ENCODE data around the gene CD47. TPM values are rescaled to one million over a fixed set of nuclear protein-coding genes. Genes with fewer than 3 reads are reported as not detected.

CD47 gene
- total and polyA plus RNA-seq, 10 of the 15 experiments (the other 5 are each of a cell fraction or from before 2014, with no cell fraction given), result 22.9 to 175 (median 81.1) TPM

GRCh38 chr3:108054935-108055334 is 35.9 kb downstream of the CD47 start:
- ChIA-PET RAD21 (ENCODE audit: unreplicated experiment) (no interaction called here), CTCF (no interaction called here), POLR2A (no interaction called here), SMC1A (ENCODE audit: uncharacterized antibody, unreplicated experiment) (interaction anchor here (0.7 kb wide), 1 partner anchor 76 kb away, joined by 3 read pairs; no protein-coding TSS in a partner anchor)
- ATAC-seq, result no peak
- no peaks in the 10 kb centered on the region for H3K9me3 ChIP-seq (replicated peaks; ENCODE audit: control insufficient read depth, insufficient read depth, low read length)
- no peaks in the 10 kb centered on the region for H3K27me3 ChIP-seq (replicated peaks in 1 of 2; ENCODE audit: control insufficient read depth in 2 of 2, insufficient read depth in 2 of 2, low read length in 1 of 2)
- no peak for FAIRE-seq
- WGBS (ENCODE audit: insufficient coverage, insufficient replicate concordance, low lambda C conversion rate, missing lambda C conversion rate), result 72% methylated on average over 2 of the region's 2 CpGs
- H4K20me1 ChIP-seq (ENCODE audit: control insufficient read depth, insufficient read depth), result no peaks in the 10 kb centered on the region
- no peak overlapping the region for H2AFZ ChIP-seq (ENCODE audit: control insufficient read depth, low read depth, low read length)
- TSS peak; percentile 17 for BruUV-seq (replicated peaks)
- H3K4me3 ChIP-seq, result no peak overlapping the region
- H3K4me1 ChIP-seq (ENCODE audit: control insufficient read depth, insufficient read depth, low read length), result peaks cover 4% of the 10 kb centered on the region
- in situ Hi-C loops (cut with MboI) (no loop called here), intact Hi-C loops (cut with micrococcal nuclease; ENCODE audit: unreplicated experiment) (no loop called here)
- no peak overlapping the region for H3K27ac ChIP-seq (ENCODE audit: control insufficient read depth, insufficient read depth)
- no peak overlapping the region for H3K4me2 ChIP-seq (ENCODE audit: control insufficient read depth, insufficient read depth)
- peaks cover 2% of the 10 kb centered on the region for H3K79me2 ChIP-seq (ENCODE audit: control insufficient read depth, insufficient read depth, low read length)
- no peak overlapping the region for H3K9ac ChIP-seq (ENCODE audit: control insufficient read depth, insufficient read depth, low read length)
- H3K36me3 ChIP-seq (ENCODE audit: control insufficient read depth in 2 of 2, insufficient read depth in 2 of 2, low read length in 1 of 2), result peaks cover 4 to 35% of the 10 kb centered on the region in 2 experiments; a peak in 3 of 4 replicates
- no peak for DNase-seq (ENCODE audit: low read depth, low spot score)
- no peak for TF ChIP-seq SREBF1 (IDR thresholded peaks at IDR 0.05; ENCODE audit: low read length)
- no peak for TF ChIP-seq JUND (IDR thresholded peaks at IDR 0.05; ENCODE audit: low read depth, low read length)
- TF ChIP-seq, protein P1, sequence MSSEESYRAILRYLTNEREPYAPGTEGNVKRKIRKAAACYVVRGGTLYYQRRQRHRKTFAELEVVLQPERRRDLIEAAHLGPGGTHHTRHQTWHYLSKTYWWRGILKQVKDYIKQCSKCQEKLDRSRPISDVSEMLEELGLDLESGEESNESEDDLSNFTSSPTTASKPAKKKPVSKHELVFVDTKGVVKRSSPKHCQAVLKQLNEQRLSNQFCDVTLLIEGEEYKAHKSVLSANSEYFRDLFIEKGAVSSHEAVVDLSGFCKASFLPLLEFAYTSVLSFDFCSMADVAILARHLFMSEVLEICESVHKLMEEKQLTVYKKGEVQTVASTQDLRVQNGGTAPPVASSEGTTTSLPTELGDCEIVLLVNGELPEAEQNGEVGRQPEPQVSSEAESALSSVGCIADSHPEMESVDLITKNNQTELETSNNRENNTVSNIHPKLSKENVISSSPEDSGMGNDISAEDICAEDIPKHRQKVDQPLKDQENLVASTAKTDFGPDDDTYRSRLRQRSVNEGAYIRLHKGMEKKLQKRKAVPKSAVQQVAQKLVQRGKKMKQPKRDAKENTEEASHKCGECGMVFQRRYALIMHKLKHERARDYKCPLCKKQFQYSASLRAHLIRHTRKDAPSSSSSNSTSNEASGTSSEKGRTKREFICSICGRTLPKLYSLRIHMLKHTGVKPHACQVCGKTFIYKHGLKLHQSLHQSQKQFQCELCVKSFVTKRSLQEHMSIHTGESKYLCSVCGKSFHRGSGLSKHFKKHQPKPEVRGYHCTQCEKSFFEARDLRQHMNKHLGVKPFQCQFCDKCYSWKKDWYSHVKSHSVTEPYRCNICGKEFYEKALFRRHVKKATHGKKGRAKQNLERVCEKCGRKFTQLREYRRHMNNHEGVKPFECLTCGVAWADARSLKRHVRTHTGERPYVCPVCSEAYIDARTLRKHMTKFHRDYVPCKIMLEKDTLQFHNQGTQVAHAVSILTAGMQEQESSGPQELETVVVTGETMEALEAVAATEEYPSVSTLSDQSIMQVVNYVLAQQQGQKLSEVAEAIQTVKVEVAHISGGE (CRISPR knock-in tag; IDR thresholded peaks at IDR 0.05), result no peak
- TF ChIP-seq SP1 (IDR thresholded peaks at IDR 0.05; ENCODE audit: low read depth, low read length), result no peak
- TF ChIP-seq ZNF687 (IDR thresholded peaks at IDR 0.05), result no peak
- no peak for TF ChIP-seq HDGF (IDR thresholded peaks at IDR 0.05)
- no peak for TF ChIP-seq CTCF (IDR thresholded peaks at IDR 0.05 in 2 of 3, conservative IDR thresholded peaks at IDR 0.05 in 1 of 3; ENCODE audit: control insufficient read depth in 2 of 3, extremely low read depth in 1 of 3, insufficient read depth in 1 of 3, low read depth in 3 of 3, low read length in 3 of 3)
- TF ChIP-seq, protein P2, sequence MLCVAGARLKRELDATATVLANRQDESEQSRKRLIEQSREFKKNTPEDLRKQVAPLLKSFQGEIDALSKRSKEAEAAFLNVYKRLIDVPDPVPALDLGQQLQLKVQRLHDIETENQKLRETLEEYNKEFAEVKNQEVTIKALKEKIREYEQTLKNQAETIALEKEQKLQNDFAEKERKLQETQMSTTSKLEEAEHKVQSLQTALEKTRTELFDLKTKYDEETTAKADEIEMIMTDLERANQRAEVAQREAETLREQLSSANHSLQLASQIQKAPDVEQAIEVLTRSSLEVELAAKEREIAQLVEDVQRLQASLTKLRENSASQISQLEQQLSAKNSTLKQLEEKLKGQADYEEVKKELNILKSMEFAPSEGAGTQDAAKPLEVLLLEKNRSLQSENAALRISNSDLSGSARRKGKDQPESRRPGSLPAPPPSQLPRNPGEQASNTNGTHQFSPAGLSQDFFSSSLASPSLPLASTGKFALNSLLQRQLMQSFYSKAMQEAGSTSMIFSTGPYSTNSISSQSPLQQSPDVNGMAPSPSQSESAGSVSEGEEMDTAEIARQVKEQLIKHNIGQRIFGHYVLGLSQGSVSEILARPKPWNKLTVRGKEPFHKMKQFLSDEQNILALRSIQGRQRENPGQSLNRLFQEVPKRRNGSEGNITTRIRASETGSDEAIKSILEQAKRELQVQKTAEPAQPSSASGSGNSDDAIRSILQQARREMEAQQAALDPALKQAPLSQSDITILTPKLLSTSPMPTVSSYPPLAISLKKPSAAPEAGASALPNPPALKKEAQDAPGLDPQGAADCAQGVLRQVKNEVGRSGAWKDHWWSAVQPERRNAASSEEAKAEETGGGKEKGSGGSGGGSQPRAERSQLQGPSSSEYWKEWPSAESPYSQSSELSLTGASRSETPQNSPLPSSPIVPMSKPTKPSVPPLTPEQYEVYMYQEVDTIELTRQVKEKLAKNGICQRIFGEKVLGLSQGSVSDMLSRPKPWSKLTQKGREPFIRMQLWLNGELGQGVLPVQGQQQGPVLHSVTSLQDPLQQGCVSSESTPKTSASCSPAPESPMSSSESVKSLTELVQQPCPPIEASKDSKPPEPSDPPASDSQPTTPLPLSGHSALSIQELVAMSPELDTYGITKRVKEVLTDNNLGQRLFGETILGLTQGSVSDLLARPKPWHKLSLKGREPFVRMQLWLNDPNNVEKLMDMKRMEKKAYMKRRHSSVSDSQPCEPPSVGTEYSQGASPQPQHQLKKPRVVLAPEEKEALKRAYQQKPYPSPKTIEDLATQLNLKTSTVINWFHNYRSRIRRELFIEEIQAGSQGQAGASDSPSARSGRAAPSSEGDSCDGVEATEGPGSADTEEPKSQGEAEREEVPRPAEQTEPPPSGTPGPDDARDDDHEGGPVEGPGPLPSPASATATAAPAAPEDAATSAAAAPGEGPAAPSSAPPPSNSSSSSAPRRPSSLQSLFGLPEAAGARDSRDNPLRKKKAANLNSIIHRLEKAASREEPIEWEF (IDR thresholded peaks at IDR 0.05; ENCODE audit: insufficient replicate concordance, low read depth, low read length), result no peak
- TF ChIP-seq ZNF207 (IDR thresholded peaks at IDR 0.05; ENCODE audit: borderline replicate concordance), result no peak
